Osteoblast (primary cell): Measurements from ENCODE around the gene BRK1. TPM values are rescaled to one million over a fixed set of nuclear protein-coding genes. Genes with fewer than 3 reads are reported as not detected.

Experiments used
- DNase-seq: peaks from one replicate; pipeline ENCODE4 v3.0.0; 2011; ENCODE audit warnings: low spot score, mixed read lengths; ENCODE audit not compliant: insufficient read length; ENCODE audit errors: missing footprints
- H2AFZ ChIP-seq: 2 replicates; pipeline ENCODE4 v1.6.0; 2011; ENCODE audit warnings: mild to moderate bottlenecking, low read length
- H3K27ac ChIP-seq: 2 replicates; pipeline ENCODE4 v1.5.1; 2011; ENCODE audit warnings: mild to moderate bottlenecking, low read depth, low read length, moderate library complexity
- H3K27me3 ChIP-seq: 2 replicates; pipeline ENCODE4 v1.6.0; 2012; ENCODE audit warnings: mild to moderate bottlenecking, control low read depth, inconsistent platforms, low read length, moderate library complexity; ENCODE audit not compliant: insufficient read depth
- H3K36me3 ChIP-seq: 2 replicates; pipeline ENCODE4 v1.5.1; 2011; ENCODE audit warnings: mild to moderate bottlenecking, low read length, control low read depth, moderate library complexity; ENCODE audit not compliant: insufficient read depth
- H3K4me1 ChIP-seq: 2 replicates; pipeline ENCODE4 v1.5.1; 2011; ENCODE audit warnings: mild to moderate bottlenecking, low read length, control low read depth, moderate library complexity; ENCODE audit not compliant: insufficient read depth
- H3K4me2 ChIP-seq: 2 replicates; pipeline ENCODE4 v1.6.0; 2011; ENCODE audit warnings: mild to moderate bottlenecking, low read length; ENCODE audit not compliant: insufficient read depth
- H3K4me3 ChIP-seq: fragments of 200-600 bp; sonication (generic); 3 replicates; pipeline ENCODE4 v1.5.1; 2012; ENCODE audit warnings: mild to moderate bottlenecking, low read length, inconsistent platforms; ENCODE audit not compliant: insufficient read depth
- H3K79me2 ChIP-seq: 2 replicates; pipeline ENCODE4 v1.6.0; 2012; ENCODE audit warnings: mild to moderate bottlenecking, low read length, control low read depth, inconsistent platforms; ENCODE audit not compliant: insufficient read depth
- H3K9me3 ChIP-seq: 2 replicates; pipeline ENCODE4 v1.5.1; 2011; ENCODE audit warnings: low read depth, low read length, control low read depth
- H4K20me1 ChIP-seq: 2 replicates; pipeline ENCODE4 v1.6.0; 2012; ENCODE audit warnings: mild to moderate bottlenecking, low read length, control low read depth; ENCODE audit not compliant: insufficient read depth
- CTCF ChIP-seq: IDR thresholded peaks from 2 replicates; pipeline ENCODE4 v1.5.1; 2011; ENCODE audit warnings: mild to moderate bottlenecking, low read depth, low read length, moderate library complexity; ENCODE audit errors: extremely low read depth
- total RNA-seq: library from RNA; depleted of rRNA; stranded (reverse); fragments of >200 nt; gene quantifications from 2 replicates; pipeline ENCODE4 v1.2.3, GENCODE V29; 2012

The BRK1 gene
- total RNA-seq, 1 donor, result 114 TPM

- H3K79me2 ChIP-seq, result peaks cover 22% of the 10 kb centered on the region
These were observed 35.5 kb downstream of the BRK1 start for GRCh38 chr3:10150987-10151386.

GRCh38 chr3:10154335-10155122, 39.1 kb downstream of the BRK1 start:
- no peak overlapping the region for H3K4me2 ChIP-seq
- H3K27ac ChIP-seq, result no peak overlapping the region
- no peaks in the 10 kb centered on the region for H3K27me3 ChIP-seq
- H4K20me1 ChIP-seq, result peaks cover 6% of the 10 kb centered on the region
- peaks cover 34% of the 10 kb centered on the region for H3K36me3 ChIP-seq
- peaks cover 2% of the 10 kb centered on the region for H3K79me2 ChIP-seq
- no peak for DNase-seq
- H3K9me3 ChIP-seq, result no peaks in the 10 kb centered on the region
- H2AFZ ChIP-seq, result no peak overlapping the region
- TF ChIP-seq CTCF, result no peak
- H3K4me3 ChIP-seq, result no peak overlapping the region
- no peaks in the 10 kb centered on the region for H3K4me1 ChIP-seq

More at GRCh38 chr3:10150987-10151386, 35.5 kb downstream of the BRK1 start:
- H3K36me3 ChIP-seq, result peaks cover 53% of the 10 kb centered on the region
- no peak overlapping the region for H3K4me3 ChIP-seq
- no peak overlapping the region for H3K27ac ChIP-seq
- no peak overlapping the region for H3K4me2 ChIP-seq
- no peak for TF ChIP-seq CTCF
- no peaks in the 10 kb centered on the region for H3K9me3 ChIP-seq
- no peak for DNase-seq
- H3K27me3 ChIP-seq, result no peaks in the 10 kb centered on the region
- no peak overlapping the region for H2AFZ ChIP-seq
- peaks cover 13% of the 10 kb centered on the region for H4K20me1 ChIP-seq
- H3K4me1 ChIP-seq, result no peaks in the 10 kb centered on the region

GRCh38 chr3:10155123-10155472, 39.6 kb downstream of the BRK1 start:
- no peak for DNase-seq

More at GRCh38 chr3:10155123-10155472, 39.6 kb downstream of the BRK1 start:
- TF ChIP-seq CTCF, result no peak
- H3K9me3 ChIP-seq, result no peaks in the 10 kb centered on the region
- H3K79me2 ChIP-seq, result no peaks in the 10 kb centered on the region
- no peak overlapping the region for H2AFZ ChIP-seq
- H3K36me3 ChIP-seq, result peaks cover 28% of the 10 kb centered on the region
- no peak overlapping the region for H3K4me2 ChIP-seq
- no peaks in the 10 kb centered on the region for H3K27me3 ChIP-seq
- peaks cover under 1% of the 10 kb centered on the region for H3K4me1 ChIP-seq
- H3K4me3 ChIP-seq, result no peak overlapping the region
- peaks cover 6% of the 10 kb centered on the region for H4K20me1 ChIP-seq
- no peak overlapping the region for H3K27ac ChIP-seq
